GM10266 (cell line): ENCODE data around the gene LCLAT1.

Experiments
- DNase-seq: peaks from one replicate; pipeline ENCODE4 v3.0.0; 2012; ENCODE audit errors: extremely low spot score
- CTCF ChIP-seq: IDR thresholded peaks from 2 replicates; pipeline ENCODE4 v1.5.1; 2012; ENCODE audit warnings: mild to moderate bottlenecking, low read depth; ENCODE audit not compliant: control insufficient read depth, insufficient read depth; ENCODE audit errors: missing control alignments

Gene LCLAT1

GRCh38 chr2:30691091-30691947 is 244.3 kb downstream of the LCLAT1 start:
- TF ChIP-seq CTCF, result no peak
- no peak for DNase-seq

GRCh38 chr2:30691948-30692828 is 245.1 kb downstream of the LCLAT1 start:
- no peak for DNase-seq
- peak; percentile 55 for TF ChIP-seq CTCF

GRCh38 chr2:30692829-30693275 is 245.8 kb downstream of the LCLAT1 start:
- TF ChIP-seq CTCF, result no peak
- no peak for DNase-seq
